GM19455 (cell line): ENCODE data around the gene METTL24.

Experiments used
- ATAC-seq: cut with Tn5 transposase; IDR thresholded peaks from one replicate; pipeline ENCODE4 v1.9.1; 2021; ENCODE audit not compliant: unreplicated experiment

Gene METTL24

DNA sequence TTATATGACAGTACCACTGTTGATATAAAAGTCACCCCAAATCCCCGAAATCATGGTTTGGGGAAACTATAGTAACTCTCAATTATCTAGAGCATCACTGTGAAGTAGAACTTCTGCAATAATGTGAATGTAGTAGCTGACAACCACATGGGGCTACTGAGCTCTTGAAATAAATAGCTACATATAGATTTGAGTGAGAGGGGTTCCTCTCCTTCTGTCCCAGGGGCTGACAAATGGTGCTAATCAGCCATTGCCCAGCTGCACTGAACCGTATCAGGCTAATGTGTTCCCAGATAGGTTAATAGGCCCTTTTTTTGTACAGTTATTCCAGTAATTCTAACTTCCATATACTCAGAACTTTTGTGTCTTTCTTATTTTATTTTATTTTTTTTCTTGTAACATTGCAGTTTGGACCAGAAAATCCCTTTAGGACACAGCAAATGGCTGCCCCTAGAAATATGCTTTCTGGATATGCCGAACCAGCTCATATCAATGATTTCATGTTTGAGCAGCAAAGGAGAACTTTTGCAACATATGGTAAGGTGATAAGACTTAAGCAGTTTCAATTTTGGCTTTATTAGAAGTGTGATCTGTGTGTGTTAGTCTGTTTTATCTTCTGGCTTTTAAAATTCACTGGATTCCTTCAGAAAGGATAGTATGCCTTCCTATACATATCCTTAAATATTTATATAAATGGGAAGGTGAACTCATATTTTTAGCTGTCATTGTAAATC lies 156.8 kb downstream of the METTL24 start:
- ATAC-seq, result no peak

DNA sequence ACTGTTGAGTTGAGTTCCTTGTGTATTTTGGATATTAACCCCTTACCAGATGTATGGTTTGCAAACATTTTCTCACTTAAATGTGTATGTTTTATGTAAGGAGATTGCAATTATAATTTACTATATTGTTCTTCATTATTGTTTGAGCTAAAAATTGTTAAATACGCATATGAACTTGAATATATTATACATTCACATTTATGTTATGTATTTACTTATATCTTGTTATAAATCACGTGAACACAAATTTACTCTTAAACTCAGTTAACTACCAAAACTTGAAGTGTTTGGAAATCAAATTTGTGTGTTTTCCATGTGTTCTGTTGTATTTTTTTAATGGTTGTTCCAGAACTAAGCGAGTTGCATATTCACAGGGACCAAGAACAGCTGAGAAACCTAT lies 159.6 kb downstream of the METTL24 start:
- no peak for ATAC-seq

GRCh38 chr6:110196874-110197273 lies 161.3 kb downstream of the METTL24 start:
- no peak for ATAC-seq

GRCh38 chr6:110195639-110196038 lies 162.5 kb downstream of the METTL24 start:
- ATAC-seq, result no peak
